ENCODE measurements around the gene SNTG2.
"Not testable (repeated sequence)": the region's sequence is repeated elsewhere in the genome, so short reads cannot be mapped to it uniquely, and the experiment has no call there.

Gene SNTG2

DNA sequence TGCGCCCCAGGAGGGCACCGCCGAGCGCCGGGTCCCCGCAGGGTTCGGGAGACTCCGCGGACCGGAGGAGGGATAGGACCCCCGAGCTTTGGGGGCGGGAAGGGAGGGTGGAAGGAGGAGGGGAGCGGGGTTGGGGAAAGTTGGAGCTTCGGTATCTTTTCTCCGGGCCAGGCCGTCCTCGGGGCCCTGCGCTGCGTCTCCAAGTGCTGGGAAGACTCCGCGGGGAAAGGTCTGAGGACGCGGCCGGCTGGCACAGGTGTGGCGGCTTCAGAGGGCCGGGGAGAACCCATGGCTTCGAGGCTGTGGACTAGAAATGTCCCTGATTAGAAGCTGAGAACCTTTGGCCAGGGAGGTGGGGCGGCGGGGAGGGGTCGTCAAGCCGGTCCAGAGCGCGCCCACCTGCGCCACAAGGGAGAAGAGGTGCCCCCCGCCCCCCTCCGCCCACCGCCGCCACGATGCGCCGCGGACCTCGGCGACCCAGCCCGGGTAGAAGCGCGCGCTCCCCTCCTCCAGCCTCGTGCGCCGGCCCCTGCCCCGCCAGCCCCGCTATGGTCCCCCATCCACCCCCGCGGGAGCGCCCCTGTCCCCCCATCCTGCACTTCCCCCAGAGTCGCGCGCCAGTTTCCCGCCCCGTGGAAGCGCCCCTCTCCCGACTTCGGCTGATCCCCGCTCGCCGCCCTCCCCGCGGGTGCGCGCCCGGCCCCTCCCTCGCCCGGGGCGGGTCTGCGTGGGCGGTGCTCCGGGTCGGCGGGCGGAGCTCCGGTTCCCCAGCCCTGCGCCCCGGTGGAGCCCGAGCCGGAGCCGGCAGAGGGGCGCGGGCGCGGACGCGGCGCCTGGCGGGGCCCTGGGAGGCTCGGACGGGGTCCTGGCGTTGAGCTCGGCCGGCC lies at the start of gene SNTG2:
TSS of gene SNTG2 (plus strand) at position 770 of the 887 bp plus-strand sequence. CDS start 148 bp downstream, outside the sequence.
- peak in 1 of 2 donors; percentile 31 for DNase-seq (ENCODE audit: low read depth in 2 of 2)

DNA sequence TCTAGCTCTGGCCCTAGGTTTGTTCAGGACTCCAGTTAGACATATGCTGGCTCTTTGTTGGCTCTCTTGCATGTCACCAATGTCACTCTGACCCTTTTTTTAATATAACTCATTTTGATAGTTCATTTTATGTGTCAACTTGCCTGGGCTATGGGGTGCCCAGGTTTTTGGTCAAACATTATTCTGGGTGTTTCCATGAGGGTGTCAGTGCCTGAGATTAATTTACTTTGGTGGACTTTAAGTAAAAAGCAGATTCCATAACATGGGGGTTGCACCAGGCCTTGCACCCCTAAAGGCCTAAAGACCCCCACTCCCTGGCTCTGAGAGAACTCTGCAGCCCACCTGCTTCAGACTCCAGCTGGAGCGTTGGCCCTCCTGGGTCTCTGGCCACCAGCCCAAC lies 48.1 kb upstream of the SNTG2 start:
- no peak for DNase-seq (ENCODE audit: low read depth in 2 of 2)

DNA sequence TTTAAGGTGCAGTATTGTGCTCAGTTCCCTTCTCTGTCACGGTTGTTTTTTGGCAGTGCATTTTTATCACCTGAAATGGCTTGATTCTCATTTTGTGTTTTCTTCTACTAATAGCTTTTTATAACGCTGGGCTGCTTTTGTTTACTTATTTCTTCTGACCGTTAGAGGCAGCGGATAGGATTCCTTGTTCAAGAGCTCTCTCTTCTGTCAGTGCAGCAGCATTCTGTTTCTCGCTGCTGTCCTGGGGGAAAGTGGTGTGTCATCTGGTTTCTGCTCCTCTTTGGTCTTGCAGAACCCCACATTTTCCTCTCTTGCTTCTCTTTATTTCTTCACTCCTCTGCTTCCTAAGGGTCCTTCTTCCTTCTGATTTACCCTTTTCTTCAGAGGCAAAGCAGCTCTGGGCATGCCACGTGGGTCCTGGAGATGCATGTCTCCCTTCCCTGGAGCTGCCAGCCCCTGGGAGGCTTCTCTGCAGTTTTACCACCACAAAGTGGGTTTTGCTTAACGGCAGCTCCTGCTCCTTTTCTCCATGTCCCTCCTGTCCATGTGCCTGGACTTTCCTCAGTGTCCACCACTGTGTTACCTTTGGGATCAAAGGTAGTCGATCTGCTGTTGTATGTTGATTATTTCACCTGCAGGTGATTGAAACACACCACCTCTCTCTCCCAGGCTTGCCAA lies 47.3 kb upstream of the SNTG2 start:
- DNase-seq (ENCODE audit: low read depth in 2 of 2), result no peak

GRCh38 chr2:904246-905024 lies 46.2 kb upstream of the SNTG2 start:
- no peak for DNase-seq (ENCODE audit: low read depth in 2 of 2)

- no peak for DNase-seq (ENCODE audit: low read depth in 2 of 2)
Observed at GRCh38 chr2:905091-905832, 45.4 kb upstream of the SNTG2 start.

- no peak for DNase-seq (ENCODE audit: low read depth in 2 of 2)
Observed at GRCh38 chr2:905833-906140, 44.9 kb upstream of the SNTG2 start.

- no peak for DNase-seq (ENCODE audit: low read depth in 2 of 2)
Observed at GRCh38 chr2:907706-908105, 42.9 kb upstream of the SNTG2 start.

DNA sequence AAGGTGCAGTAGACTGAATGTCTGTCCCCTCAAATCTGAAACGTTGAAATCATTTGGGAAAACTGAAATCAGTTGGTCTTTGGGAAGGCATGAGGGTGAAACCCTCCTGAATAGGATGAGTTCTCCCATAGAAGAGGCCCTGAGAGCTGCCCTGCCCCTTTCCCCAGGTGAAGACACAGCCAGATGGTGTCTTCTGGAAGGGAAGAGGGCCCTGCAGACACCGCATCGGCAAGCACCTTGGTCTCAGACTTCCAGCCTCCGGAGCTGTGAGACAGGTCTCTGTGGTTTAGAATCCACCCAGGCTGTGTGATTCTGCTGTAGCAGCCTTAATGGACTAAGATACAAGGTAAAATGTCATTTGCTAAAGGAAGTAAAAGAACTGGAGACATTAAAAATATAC lies 42.1 kb upstream of the SNTG2 start:
- DNase-seq (ENCODE audit: low read depth in 2 of 2), result no peak

DNA sequence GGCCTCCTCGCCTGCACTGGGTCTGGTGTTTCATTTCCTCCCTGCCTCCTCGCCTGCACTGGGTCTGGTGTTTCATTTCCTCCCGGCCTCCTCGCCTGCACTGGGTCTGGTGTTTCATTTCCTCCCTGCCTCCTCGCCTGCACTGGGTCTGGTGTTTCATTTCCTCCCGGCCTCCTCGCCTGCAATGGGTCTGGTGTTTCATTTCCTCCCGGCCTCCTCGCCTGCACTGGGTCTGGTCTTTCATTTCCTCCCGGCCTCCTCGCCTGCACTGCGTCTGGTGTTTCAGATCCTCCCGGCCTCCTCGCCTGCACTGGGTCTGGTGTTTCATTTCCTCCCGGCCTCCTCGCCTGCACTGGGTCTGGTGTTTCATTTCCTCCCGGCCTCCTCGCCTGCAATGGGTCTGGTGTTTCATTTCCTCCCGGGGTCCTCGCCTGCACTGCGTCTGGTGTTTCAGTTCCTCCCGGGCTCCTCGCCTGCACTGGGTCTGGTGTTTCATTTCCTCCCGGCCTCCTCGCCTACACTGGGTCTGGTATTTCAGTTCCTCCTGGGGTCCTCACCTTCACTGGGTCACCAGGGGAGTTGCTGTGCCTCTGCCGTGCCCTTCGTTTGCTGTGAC lies 40.8 kb upstream of the SNTG2 start:
- DNase-seq (ENCODE audit: low read depth in 2 of 2), result not testable (repeated sequence)

- no peak for DNase-seq (ENCODE audit: low read depth in 2 of 2)
Observed at GRCh38 chr2:910698-911097, 40.0 kb upstream of the SNTG2 start.

DNA sequence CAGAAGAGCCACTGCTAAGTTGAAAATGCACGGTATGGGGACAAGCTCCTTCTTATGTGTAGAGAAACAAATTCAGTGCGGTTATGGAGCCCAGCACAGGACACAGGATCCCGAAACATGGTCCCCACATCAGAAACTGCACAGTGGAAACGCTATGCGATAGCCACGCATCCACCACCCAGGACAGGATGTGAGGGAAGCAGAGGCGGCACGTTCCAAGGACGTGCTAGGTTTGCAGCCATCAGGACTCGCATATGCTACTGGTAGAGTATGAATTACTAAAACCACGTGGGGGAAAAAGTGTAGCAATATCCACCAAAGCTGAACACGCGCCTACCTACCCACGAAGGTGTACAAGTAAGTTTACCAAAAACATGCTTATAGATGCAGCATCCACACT lies 34.7 kb upstream of the SNTG2 start:
- DNase-seq (ENCODE audit: low read depth in 2 of 2), result no peak

DNA sequence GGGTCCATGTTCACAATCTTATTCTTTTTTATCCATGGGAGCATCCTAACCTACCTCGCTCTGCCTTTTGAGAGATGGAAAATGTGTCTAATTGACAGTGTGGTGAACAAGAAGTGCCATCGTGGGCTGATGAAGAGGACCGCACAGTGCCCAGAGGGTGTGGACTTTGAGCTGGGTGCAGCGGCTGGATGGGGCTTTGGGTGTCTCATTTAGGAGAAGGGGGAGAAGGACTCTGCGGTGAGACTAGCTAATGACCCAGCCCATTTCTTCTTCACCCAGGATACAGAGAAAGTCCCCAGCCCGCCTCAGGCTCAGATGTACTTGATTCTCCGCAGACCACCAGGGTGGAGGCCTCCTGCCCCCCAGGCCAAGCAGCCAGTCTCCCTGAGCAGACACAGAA lies 33.7 kb upstream of the SNTG2 start:
- no peak for DNase-seq (ENCODE audit: low read depth in 2 of 2)

- DNase-seq (ENCODE audit: low read depth in 2 of 2), result no peak
Observed at GRCh38 chr2:919672-920071, 31.0 kb upstream of the SNTG2 start.

DNA sequence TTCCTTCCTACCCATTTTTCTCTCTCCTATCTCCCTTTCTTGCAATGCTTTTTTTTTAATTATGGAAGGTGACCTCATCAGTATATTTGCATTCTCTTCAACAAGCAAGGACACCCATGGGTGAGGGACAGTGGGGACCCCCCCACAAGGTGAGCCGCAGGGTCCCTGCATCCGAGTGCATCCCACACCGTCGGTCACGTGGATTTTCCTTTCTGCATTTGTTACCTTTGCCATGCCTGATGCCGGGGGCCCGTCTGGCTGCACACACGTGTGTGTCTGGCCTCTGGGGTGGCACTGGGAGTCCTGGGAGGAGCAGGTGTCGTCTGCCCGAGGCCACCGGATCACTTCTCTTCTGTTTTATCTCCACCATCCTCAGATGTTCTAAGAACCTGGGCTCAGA lies 30.1 kb upstream of the SNTG2 start:
- no peak for DNase-seq (ENCODE audit: low read depth in 2 of 2)

DNA sequence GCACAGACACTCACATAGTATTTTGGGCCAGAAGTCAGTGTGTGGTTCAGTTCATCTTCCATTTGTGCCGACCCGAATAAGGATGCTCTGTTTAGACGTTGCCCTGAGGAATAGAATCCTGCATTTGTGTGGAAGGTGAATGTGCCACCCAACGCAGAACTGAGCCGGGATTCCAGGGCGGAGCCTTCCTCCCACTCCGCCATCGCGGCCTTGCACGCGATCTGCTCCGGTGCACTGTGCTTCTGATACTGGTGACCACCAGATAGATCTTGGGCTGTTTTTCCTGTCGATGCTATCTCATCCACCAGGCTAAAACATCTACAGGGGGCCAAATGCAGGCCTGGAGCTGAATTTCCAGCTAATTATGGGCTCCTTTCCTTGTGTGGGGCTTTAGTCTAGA lies 29.6 kb upstream of the SNTG2 start:
- no peak for DNase-seq (ENCODE audit: low read depth in 2 of 2)

- no peak for DNase-seq (ENCODE audit: low read depth in 2 of 2)
Observed at GRCh38 chr2:922185-922584, 28.5 kb upstream of the SNTG2 start.

- no peak for DNase-seq (ENCODE audit: low read depth in 2 of 2)
Observed at GRCh38 chr2:923832-924601, 26.6 kb upstream of the SNTG2 start.

DNA sequence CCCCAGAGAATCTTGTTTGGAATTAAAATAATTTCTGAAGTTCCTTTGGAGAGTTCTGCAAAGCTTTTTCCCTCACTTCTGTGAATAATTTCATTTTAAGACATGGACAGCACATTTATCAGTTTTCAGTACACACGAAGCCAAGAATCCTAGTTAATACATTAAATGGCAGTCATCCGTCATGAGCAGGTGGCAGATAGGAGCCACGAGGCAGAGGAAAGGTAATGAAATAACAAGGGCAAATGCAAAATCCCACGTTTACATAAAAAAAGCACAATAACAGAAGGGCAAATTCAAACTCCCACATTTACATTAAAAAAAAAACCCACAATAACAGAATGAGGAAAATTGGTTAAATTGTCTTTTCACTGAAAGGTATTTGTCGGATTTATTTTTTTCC lies 25.9 kb upstream of the SNTG2 start:
- DNase-seq (ENCODE audit: low read depth in 2 of 2), result no peak

DNA sequence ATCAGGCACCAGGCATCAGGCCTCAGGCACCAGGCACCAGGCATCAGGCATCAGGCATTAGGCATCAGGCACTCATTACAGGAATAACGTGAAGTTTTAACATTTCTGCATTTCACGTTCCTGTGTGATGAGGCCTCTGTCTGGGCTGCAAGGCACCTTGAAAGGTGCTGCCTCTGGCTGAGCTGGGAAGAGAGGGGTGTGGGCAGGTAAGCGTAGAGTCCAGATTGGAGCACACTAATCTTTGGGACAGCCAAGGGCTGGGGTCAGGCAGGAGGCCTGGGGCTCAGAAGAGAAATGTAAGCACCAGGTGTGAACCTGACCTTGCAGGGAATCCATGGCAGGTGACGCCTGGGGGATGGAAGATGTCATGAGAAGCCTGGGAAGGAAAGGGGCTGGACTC lies 25.3 kb upstream of the SNTG2 start:
- DNase-seq (ENCODE audit: low read depth in 2 of 2), result no peak

DNA sequence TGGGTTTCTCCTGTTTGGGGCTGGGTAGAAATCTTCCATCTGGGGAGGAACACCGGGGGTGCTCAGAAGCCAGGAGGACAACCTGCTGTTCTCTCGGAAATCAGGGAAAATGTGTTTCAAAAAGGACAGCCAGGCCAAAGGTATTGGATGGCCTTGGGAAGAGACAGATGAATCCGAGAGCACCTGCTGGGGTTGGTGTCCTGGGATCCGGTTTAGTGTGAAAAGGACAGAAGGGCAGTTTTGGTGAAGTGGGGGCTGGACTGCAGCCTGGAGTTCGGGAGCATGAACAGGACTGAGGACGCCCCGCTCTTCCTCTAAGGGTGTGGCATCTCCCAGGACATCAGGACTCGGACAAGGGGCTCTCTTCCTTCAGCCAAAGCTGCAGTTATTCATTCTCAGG lies 24.9 kb upstream of the SNTG2 start:
- no peak for DNase-seq (ENCODE audit: low read depth in 2 of 2)

All from stimulated activated CD4-positive, alpha-beta T cell treated with anti-CD3 and anti-CD28 coated beads, Interleukin-15, amount 100 ng/mL, for 48 hours (primary cell).